ENCODE measurements around the gene IL12RB1.
"Not testable (repeated sequence)": the region's sequence is repeated elsewhere in the genome, so short reads cannot be mapped to it uniquely, and the experiment has no call there.

Gene IL12RB1

GRCh38 chr19:18044825-18045304 lies 41.9 kb downstream of the IL12RB1 start:
- DNase-seq, result peak; percentile 68

- no peak for DNase-seq
Observed at GRCh38 chr19:18043676-18044075, 43.1 kb downstream of the IL12RB1 start.

GRCh38 chr19:18041054-18041453 lies 45.7 kb downstream of the IL12RB1 start:
- no peak for DNase-seq

GRCh38 chr19:18032102-18032501 lies 54.6 kb downstream of the IL12RB1 start:
- not testable (repeated sequence) for DNase-seq

- DNase-seq, result not testable (repeated sequence)
Observed at GRCh38 chr19:18031401-18031800, 55.3 kb downstream of the IL12RB1 start.

GRCh38 chr19:18029617-18030338 lies 57.0 kb downstream of the IL12RB1 start:
- DNase-seq, result peak; percentile 40

- DNase-seq, result no peak
Observed at GRCh38 chr19:18027151-18027550, 59.6 kb downstream of the IL12RB1 start.

GRCh38 chr19:18023622-18024251 lies 63.0 kb downstream of the IL12RB1 start:
- no peak for DNase-seq

GRCh38 chr19:18021121-18021755 lies 65.5 kb downstream of the IL12RB1 start:
- no peak for DNase-seq

GRCh38 chr19:18020212-18021085 lies 66.3 kb downstream of the IL12RB1 start:
- no peak for DNase-seq

- no peak for DNase-seq
Observed at GRCh38 chr19:18017275-18018083, 69.3 kb downstream of the IL12RB1 start.

GRCh38 chr19:18016209-18016910 lies 70.4 kb downstream of the IL12RB1 start:
- DNase-seq, result no peak

GRCh38 chr19:18014197-18014596 lies 72.5 kb downstream of the IL12RB1 start:
- no peak for DNase-seq

GRCh38 chr19:18013210-18014111 lies 73.3 kb downstream of the IL12RB1 start:
- DNase-seq, result no peak

GRCh38 chr19:18010149-18010548 lies 76.6 kb downstream of the IL12RB1 start:
- no peak for DNase-seq

GRCh38 chr19:18009412-18010066 lies 77.2 kb downstream of the IL12RB1 start:
- DNase-seq, result no peak
